Measurements from ENCODE around the gene REP15. TPM values are rescaled to one million over a fixed set of nuclear protein-coding genes. Genes with fewer than 3 reads are reported as not detected.
A peak's percentile ranks its signal among the peaks of the same experiment; 100 is the strongest.

The REP15 gene
- total RNA-seq, 2 donors from 2014 or later = 1.4 to 3.1 TPM

GRCh38 chr12:27672643-27673042 is 23.6 kb upstream of the REP15 start:
- peak overlapping the region; percentile 46 to 47 for H3K27ac ChIP-seq
- no peak for TF ChIP-seq CTCF (IDR thresholded peaks at IDR 0.05)
- H3K27me3 ChIP-seq = no peaks in the 10 kb centered on the region
- no peaks in the 10 kb centered on the region for H3K9me3 ChIP-seq
- DNase-seq (ENCODE audit: low spot score) = no peak
- peaks cover 0 to 30% of the 10 kb centered on the region in 2 donors for H3K4me1 ChIP-seq
- H3K4me3 ChIP-seq = no peak overlapping the region
- peaks cover 42% of the 10 kb centered on the region for H3K36me3 ChIP-seq

- no peak overlapping the region for H3K4me3 ChIP-seq
- no peaks in the 10 kb centered on the region for H3K9me3 ChIP-seq
- no peaks in the 10 kb centered on the region for H3K27me3 ChIP-seq
- H3K4me1 ChIP-seq = peaks cover 0 to 30% of the 10 kb centered on the region in 2 donors
- peaks cover 40% of the 10 kb centered on the region for H3K36me3 ChIP-seq
- no peak for TF ChIP-seq CTCF (IDR thresholded peaks at IDR 0.05)
- peak overlapping the region; percentile 46 to 47 for H3K27ac ChIP-seq
- no peak for DNase-seq (ENCODE audit: low spot score)
Observed at GRCh38 chr12:27673101-27673718, 23.0 kb upstream of the REP15 start.

- Histone ChIP-seq H3K9me3 (no peaks in the 10 kb centered on the region), H3K36me3 (peaks cover 44% of the 10 kb centered on the region), H3K4me3 (no peak overlapping the region), H3K27me3 (no peaks in the 10 kb centered on the region), H3K4me1 (peaks cover 0 to 30% of the 10 kb centered on the region in 2 donors), H3K27ac (no peak overlapping the region)
- TF ChIP-seq CTCF (IDR thresholded peaks at IDR 0.05) = no peak
- DNase-seq (ENCODE audit: low spot score) = no peak
Observed at GRCh38 chr12:27674989-27675388, 21.3 kb upstream of the REP15 start.

GRCh38 chr12:27680619-27681018 is 15.6 kb upstream of the REP15 start:
- no peak for TF ChIP-seq CTCF (IDR thresholded peaks at IDR 0.05)
- H3K36me3 ChIP-seq = peaks cover 75% of the 10 kb centered on the region
- H3K27ac ChIP-seq = no peak overlapping the region

GRCh38 chr12:27682534-27682933 is 13.7 kb upstream of the REP15 start:
- Histone ChIP-seq H3K27ac (no peak overlapping the region), H3K36me3 (peaks cover 70% of the 10 kb centered on the region), H3K9me3 (no peaks in the 10 kb centered on the region), H3K4me1 (no peaks in the 10 kb centered on the region), H3K27me3 (no peaks in the 10 kb centered on the region), H3K4me3 (no peak overlapping the region)
- no peak for TF ChIP-seq CTCF (IDR thresholded peaks at IDR 0.05)
- no peak for DNase-seq (ENCODE audit: low spot score)

More at GRCh38 chr12:27680619-27681018, 15.6 kb upstream of the REP15 start:
- DNase-seq (ENCODE audit: low spot score) = no peak
- no peaks in the 10 kb centered on the region for H3K9me3 ChIP-seq
- H3K27me3 ChIP-seq = no peaks in the 10 kb centered on the region
- no peaks in the 10 kb centered on the region for H3K4me1 ChIP-seq
- no peak overlapping the region for H3K4me3 ChIP-seq

GRCh38 chr12:27685274-27685673 is 11.0 kb upstream of the REP15 start:
- H3K36me3 ChIP-seq = peaks cover 78% of the 10 kb centered on the region
- H3K27me3 ChIP-seq = no peaks in the 10 kb centered on the region
- no peak overlapping the region for H3K4me3 ChIP-seq
- no peak for TF ChIP-seq CTCF (IDR thresholded peaks at IDR 0.05)
- H3K4me1 ChIP-seq = no peaks in the 10 kb centered on the region
- DNase-seq (ENCODE audit: low spot score) = no peak
- no peak overlapping the region for H3K27ac ChIP-seq
- H3K9me3 ChIP-seq = no peaks in the 10 kb centered on the region

All from right atrium auricular region (tissue), 2 donors.